HepG2 (cell line): ENCODE measurements around the gene GOT2. TPM values are rescaled to one million over a fixed set of nuclear protein-coding genes. Genes with fewer than 3 reads are reported as not detected.
A peak's percentile ranks its signal among the peaks of the same experiment; 100 is the strongest.

Experiments
- ATRX ChIP-seq: sonication (generic); formaldehyde crosslinking; IDR thresholded peaks from 2 replicates; pipeline ENCODE4 v1.4.0; 2020; ENCODE audit warnings: missing genetic modification reagents, borderline replicate concordance
- BORCS8-MEF2B ChIP-seq: sonication (generic); formaldehyde crosslinking; IDR thresholded peaks from 2 replicates; pipeline ENCODE4 v1.8.0; 2022; ENCODE audit warnings: mild to moderate bottlenecking, missing genetic modification reagents
- CREB1 ChIP-seq, 2 experiments: fragments of 450-650 bp in 1 of 2; IDR thresholded peaks; 2 replicates each; pipeline ENCODE4 v1.6.1; 2016 to 2017; ENCODE audit warnings: control low read depth in 1 of 2, mild to moderate bottlenecking in 1 of 2, missing compliant biosample characterization in 1 of 2, missing genetic modification characterization in 1 of 2
- ISX ChIP-seq: sonication (generic); formaldehyde crosslinking; conservative IDR thresholded peaks from 2 replicates; pipeline ENCODE4 v1.5.0; 2020; ENCODE audit warnings: missing genetic modification reagents
- LCORL ChIP-seq, 2 experiments: fragments of 450-650 bp in 1 of 2; sonication (generic) in 1 of 2; formaldehyde crosslinking in 1 of 2; IDR thresholded peaks; 2 replicates each; pipeline versions ENCODE4 v1.5.0 to v1.6.1; 2017 to 2020; ENCODE audit warnings: antibody characterized with exemption in 1 of 2, missing genetic modification reagents in 1 of 2
- MBNL3 ChIP-seq: fragments of 250-450 bp; sonication (Bioruptor Pico); conservative IDR thresholded peaks from 2 replicates; pipeline ENCODE4 v1.8.0; 2022; ENCODE audit warnings: mild to moderate bottlenecking, inconsistent platforms
- PTBP1 ChIP-seq: fragments of 200-400 bp; formaldehyde crosslinking; IDR thresholded peaks from 2 replicates; pipeline ENCODE4 v1.6.1; 2018; ENCODE audit warnings: low read length, low read depth; ENCODE audit not compliant: poor library complexity, severe bottlenecking
- RAD51 ChIP-seq: fragments of 450-650 bp; IDR thresholded peaks from 2 replicates; pipeline ENCODE4 v1.6.1; 2016; ENCODE audit warnings: borderline replicate concordance
- SAFB2 ChIP-seq: sonication (generic); formaldehyde crosslinking; IDR thresholded peaks from 2 replicates; pipeline ENCODE4 v1.5.1; 2020; ENCODE audit warnings: missing genetic modification reagents, low read depth, mild to moderate bottlenecking, borderline replicate concordance
- ZFX ChIP-seq: sonication (generic); formaldehyde crosslinking; IDR thresholded peaks from 2 replicates; pipeline ENCODE4 v1.4.0; 2020; ENCODE audit warnings: mild to moderate bottlenecking, low read depth, missing genetic modification reagents, moderate library complexity
- ZNF33B ChIP-seq: sonication (generic); formaldehyde crosslinking; IDR thresholded peaks from 2 replicates; pipeline ENCODE4 v1.5.1; 2020; ENCODE audit warnings: mild to moderate bottlenecking, missing genetic modification reagents
- ZNF451 ChIP-seq: sonication (generic); formaldehyde crosslinking; IDR thresholded peaks from 2 replicates; pipeline ENCODE4 v1.5.0; 2020; ENCODE audit warnings: mild to moderate bottlenecking, missing genetic modification reagents
- ZNF496 ChIP-seq: sonication (generic); formaldehyde crosslinking; IDR thresholded peaks from 2 replicates; pipeline ENCODE4 v1.8.1; 2023; ENCODE audit warnings: mild to moderate bottlenecking, moderate library complexity, missing genetic modification reagents; ENCODE audit not compliant: insufficient replicate concordance
- ZNF562 ChIP-seq: sonication (generic); formaldehyde crosslinking; IDR thresholded peaks from 2 replicates; pipeline ENCODE4 v1.8.0; 2022; ENCODE audit warnings: missing genetic modification reagents, borderline replicate concordance
- ZNF724P ChIP-seq: sonication (generic); formaldehyde crosslinking; IDR thresholded peaks from 2 replicates; pipeline ENCODE4 v1.8.0; 2022; ENCODE audit warnings: missing genetic modification reagents, borderline replicate concordance
- ZNF773 ChIP-seq: sonication (generic); formaldehyde crosslinking; IDR thresholded peaks from 2 replicates; pipeline ENCODE4 v1.4.0; 2020; ENCODE audit warnings: missing genetic modification reagents, borderline replicate concordance
- polyA plus RNA-seq, 8 experiments: library from polyadenylated mRNA; depleted of rRNA in 3 of 8; stranded (reverse) in 7 of 8; unstranded in 1 of 8; fragments of >200 nt; fragmentation: Illumina TruSeq in 4 of 8; extraction: Trizol in 4 of 8; gene quantifications; 2 replicates each; pipeline versions ENCODE4 v1.2.1 to v1.2.3, GENCODE V29; 2011 to 2016; ENCODE audit warnings: low read depth in 4 of 8, missing spikeins in 1 of 8, mixed read lengths in 1 of 8; ENCODE audit not compliant: insufficient read depth in 1 of 8
- total RNA-seq, 5 experiments: library from RNA; depleted of rRNA; stranded (reverse); fragments of >200 nt; fragmentation: Illumina TruSeq; extraction: Trizol; gene quantifications; 2 replicates each; pipeline ENCODE4 v1.2.3, GENCODE V29; 2016; ENCODE audit warnings: low read depth in 1 of 5
- TF ChIP-seq, protein P1 (sequence below): sonication (generic); formaldehyde crosslinking; IDR thresholded peaks from 2 replicates; pipeline ENCODE4 v1.9.0; 2022; ENCODE audit warnings: low read depth, missing genetic modification reagents
- TF ChIP-seq, protein P2 (sequence below): sonication (generic); formaldehyde crosslinking; IDR thresholded peaks from 2 replicates; pipeline ENCODE4 v1.5.0; 2020; ENCODE audit warnings: missing genetic modification reagents
- TF ChIP-seq, protein P3 (sequence below): sonication (generic); formaldehyde crosslinking; IDR thresholded peaks from 2 replicates; pipeline ENCODE4 v1.4.0; 2020; ENCODE audit warnings: missing genetic modification reagents
- TF ChIP-seq, protein P4 (sequence below): sonication (generic); formaldehyde crosslinking; IDR thresholded peaks from 2 replicates; pipeline ENCODE4 v1.8.1; 2023; ENCODE audit warnings: mild to moderate bottlenecking, missing genetic modification reagents
- TF ChIP-seq, protein P5 (sequence below): IDR thresholded peaks from 2 replicates; pipeline ENCODE4 v1.6.1; 2016; ENCODE audit warnings: control low read depth
- TF ChIP-seq, protein P6 (sequence below): sonication (generic); formaldehyde crosslinking; IDR thresholded peaks from 2 replicates; pipeline ENCODE4 v1.4.0; 2020; ENCODE audit warnings: low read depth, mild to moderate bottlenecking, missing genetic modification reagents

GOT2 gene
- total and polyA plus RNA-seq, 2 of the 13 experiments (the other 11 are each of a cell fraction or from before 2014, with no cell fraction given), result 32.6 to 121 TPM

DNA sequence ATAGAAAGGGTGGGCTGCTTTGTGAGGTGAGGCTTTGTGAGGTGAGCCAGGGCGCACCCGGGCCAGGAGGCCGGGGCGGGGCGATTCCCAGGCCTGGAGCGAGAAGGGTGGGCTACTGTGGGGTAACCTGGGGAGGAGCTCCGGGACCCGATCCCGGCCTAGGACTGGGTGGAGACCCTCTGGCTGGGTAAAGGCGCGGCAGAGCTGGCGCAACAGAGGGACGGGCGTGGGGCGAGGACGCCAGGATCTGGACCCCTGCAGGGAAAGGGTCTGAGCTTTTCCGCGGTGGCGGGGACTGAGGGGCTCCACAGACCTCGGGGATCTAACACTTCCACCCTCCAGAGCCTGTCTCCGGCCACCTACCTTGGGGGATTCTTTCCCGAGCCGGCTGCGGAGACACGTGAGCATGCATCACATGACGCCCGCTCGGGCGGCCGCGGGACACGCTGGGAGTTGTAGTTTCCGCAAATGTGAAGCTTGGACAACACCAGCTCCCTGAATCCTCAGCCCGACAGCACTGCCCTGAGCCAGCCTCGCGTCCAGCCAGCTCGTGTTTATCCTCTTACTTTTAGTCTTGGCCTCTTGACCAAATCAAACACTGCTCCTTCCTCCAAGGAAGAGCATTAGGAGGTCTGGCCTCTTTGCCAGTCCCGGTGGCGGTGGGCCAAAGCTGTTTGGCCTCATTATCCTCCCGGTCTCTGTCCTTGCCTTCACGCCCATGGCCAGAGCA lies 49.6 kb downstream of the GOT2 start, which contains the start of gene SLC38A7 (continued):
- no peak for TF ChIP-seq ATRX
- TF ChIP-seq LCORL (IDR thresholded peaks at IDR 0.05), result no peak
- TF ChIP-seq LCORL (CRISPR knock-in tag; IDR thresholded peaks at IDR 0.05), result peak; percentile 24; the same call in 1 of the 2 replicates
- TF ChIP-seq, protein P1, sequence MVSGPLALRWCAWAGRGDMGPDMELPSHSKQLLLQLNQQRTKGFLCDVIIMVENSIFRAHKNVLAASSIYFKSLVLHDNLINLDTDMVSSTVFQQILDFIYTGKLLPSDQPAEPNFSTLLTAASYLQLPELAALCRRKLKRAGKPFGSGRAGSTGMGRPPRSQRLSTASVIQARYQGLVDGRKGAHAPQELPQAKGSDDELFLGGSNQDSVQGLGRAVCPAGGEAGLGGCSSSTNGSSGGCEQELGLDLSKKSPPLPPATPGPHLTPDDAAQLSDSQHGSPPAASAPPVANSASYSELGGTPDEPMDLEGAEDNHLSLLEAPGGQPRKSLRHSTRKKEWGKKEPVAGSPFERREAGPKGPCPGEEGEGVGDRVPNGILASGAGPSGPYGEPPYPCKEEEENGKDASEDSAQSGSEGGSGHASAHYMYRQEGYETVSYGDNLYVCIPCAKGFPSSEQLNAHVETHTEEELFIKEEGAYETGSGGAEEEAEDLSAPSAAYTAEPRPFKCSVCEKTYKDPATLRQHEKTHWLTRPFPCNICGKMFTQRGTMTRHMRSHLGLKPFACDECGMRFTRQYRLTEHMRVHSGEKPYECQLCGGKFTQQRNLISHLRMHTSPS (CRISPR knock-in tag), result no peak
- TF ChIP-seq, protein P2, sequence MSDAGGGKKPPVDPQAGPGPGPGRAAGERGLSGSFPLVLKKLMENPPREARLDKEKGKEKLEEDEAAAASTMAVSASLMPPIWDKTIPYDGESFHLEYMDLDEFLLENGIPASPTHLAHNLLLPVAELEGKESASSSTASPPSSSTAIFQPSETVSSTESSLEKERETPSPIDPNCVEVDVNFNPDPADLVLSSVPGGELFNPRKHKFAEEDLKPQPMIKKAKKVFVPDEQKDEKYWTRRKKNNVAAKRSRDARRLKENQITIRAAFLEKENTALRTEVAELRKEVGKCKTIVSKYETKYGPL, result no peak; the same call in 1 of the 2 replicates
- TF ChIP-seq PTBP1, result peak; percentile 44
- peak; percentile 85 for TF ChIP-seq BORCS8-MEF2B (CRISPR knock-in tag)
- peak; percentile 90 for TF ChIP-seq ZFX (CRISPR knock-in tag)
- TF ChIP-seq ZNF451 (CRISPR knock-in tag), result peak; percentile 79; the same call in 1 of the 2 replicates
- peak; percentile 86; the same call in 1 of the 2 replicates for TF ChIP-seq ZNF724P (CRISPR knock-in tag)
- peak; percentile 98 for TF ChIP-seq RAD51
- TF ChIP-seq ZNF562 (CRISPR knock-in tag), result no peak
- no peak; the same call in 1 of the 2 replicates for TF ChIP-seq CREB1 (IDR thresholded peaks at IDR 0.05)
- peak; percentile 70 for TF ChIP-seq CREB1 (CRISPR knock-in tag; IDR thresholded peaks at IDR 0.05)
- no peak for TF ChIP-seq MBNL3
- TF ChIP-seq, protein P3, sequence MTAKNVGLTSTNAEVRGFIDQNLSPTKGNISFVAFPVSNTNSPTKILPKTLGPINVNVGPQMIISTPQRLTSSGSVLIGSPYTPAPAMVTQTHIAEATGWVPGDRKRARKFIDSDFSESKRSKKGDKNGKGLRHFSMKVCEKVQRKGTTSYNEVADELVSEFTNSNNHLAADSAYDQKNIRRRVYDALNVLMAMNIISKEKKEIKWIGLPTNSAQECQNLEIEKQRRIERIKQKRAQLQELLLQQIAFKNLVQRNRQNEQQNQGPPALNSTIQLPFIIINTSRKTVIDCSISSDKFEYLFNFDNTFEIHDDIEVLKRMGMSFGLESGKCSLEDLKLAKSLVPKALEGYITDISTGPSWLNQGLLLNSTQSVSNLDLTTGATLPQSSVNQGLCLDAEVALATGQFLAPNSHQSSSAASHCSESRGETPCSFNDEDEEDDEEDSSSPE, result peak; percentile 60
- TF ChIP-seq, protein P4, sequence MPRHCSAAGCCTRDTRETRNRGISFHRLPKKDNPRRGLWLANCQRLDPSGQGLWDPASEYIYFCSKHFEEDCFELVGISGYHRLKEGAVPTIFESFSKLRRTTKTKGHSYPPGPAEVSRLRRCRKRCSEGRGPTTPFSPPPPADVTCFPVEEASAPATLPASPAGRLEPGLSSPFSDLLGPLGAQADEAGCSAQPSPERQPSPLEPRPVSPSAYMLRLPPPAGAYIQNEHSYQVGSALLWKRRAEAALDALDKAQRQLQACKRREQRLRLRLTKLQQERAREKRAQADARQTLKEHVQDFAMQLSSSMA, result no peak
- TF ChIP-seq ZNF33B (CRISPR knock-in tag), result peak; percentile 46; the same call in 1 of the 2 replicates
- TF ChIP-seq SAFB2, result peak; percentile 49; the same call in 1 of the 2 replicates
- peak; percentile 88; the same call in 1 of the 2 replicates for TF ChIP-seq ZNF773 (CRISPR knock-in tag)
- TF ChIP-seq ZNF496 (CRISPR knock-in tag), result no peak
- TF ChIP-seq ISX (CRISPR knock-in tag), result no peak
- TF ChIP-seq, protein P5, sequence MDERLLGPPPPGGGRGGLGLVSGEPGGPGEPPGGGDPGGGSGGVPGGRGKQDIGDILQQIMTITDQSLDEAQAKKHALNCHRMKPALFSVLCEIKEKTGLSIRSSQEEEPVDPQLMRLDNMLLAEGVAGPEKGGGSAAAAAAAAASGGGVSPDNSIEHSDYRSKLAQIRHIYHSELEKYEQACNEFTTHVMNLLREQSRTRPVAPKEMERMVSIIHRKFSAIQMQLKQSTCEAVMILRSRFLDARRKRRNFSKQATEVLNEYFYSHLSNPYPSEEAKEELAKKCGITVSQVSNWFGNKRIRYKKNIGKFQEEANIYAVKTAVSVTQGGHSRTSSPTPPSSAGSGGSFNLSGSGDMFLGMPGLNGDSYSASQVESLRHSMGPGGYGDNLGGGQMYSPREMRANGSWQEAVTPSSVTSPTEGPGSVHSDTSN, result no peak
- TF ChIP-seq, protein P6, sequence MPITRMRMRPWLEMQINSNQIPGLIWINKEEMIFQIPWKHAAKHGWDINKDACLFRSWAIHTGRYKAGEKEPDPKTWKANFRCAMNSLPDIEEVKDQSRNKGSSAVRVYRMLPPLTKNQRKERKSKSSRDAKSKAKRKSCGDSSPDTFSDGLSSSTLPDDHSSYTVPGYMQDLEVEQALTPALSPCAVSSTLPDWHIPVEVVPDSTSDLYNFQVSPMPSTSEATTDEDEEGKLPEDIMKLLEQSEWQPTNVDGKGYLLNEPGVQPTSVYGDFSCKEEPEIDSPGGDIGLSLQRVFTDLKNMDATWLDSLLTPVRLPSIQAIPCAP, result no peak
